Measurements from ENCODE around the gene SELENON. TPM values are rescaled to one million over a fixed set of nuclear protein-coding genes. Genes with fewer than 3 reads are reported as not detected.

The SELENON gene
- total and polyA plus RNA-seq, 9 of the 15 experiments (the other 6 are each of a cell fraction or from before 2014, with no cell fraction given) = 0.43 to 26.7 (median 7.0) TPM

GRCh38 chr1:25750923-25751605, 48.9 kb upstream of the SELENON start (continued):
- TF ChIP-seq HBP1 (CRISPR knock-in tag; IDR thresholded peaks at IDR 0.05) (0 out of 2 replicates have a peak, but pooled peaks have one; percentile 37), NCOA6 (IDR thresholded peaks at IDR 0.05) (no peak), OTX1 (CRISPR knock-in tag; IDR thresholded peaks at IDR 0.05) (0 out of 2 replicates have a peak, but pooled peaks have one; percentile 27), FOXA1 (IDR thresholded peaks at IDR 0.05; ENCODE audit: borderline replicate concordance) (no peak), MTA1 (IDR thresholded peaks at IDR 0.05; ENCODE audit: borderline replicate concordance) (peak; percentile 66; the same call in 1 of the 2 replicates), ZNF512 (tag; IDR thresholded peaks at IDR 0.05) (peak; percentile 87), E2F1 (CRISPR knock-in tag; IDR thresholded peaks at IDR 0.05) (no peak), HLTF (IDR thresholded peaks at IDR 0.05) (peak; percentile 72; the same call in 1 of the 2 replicates)

All from K562 (cell line).